ENCODE results near the gene ZDHHC14.
"Not testable (repeated sequence)": the region's sequence is repeated elsewhere in the genome, so short reads cannot be mapped to it uniquely, and the experiment has no call there.

The ZDHHC14 gene

DNA sequence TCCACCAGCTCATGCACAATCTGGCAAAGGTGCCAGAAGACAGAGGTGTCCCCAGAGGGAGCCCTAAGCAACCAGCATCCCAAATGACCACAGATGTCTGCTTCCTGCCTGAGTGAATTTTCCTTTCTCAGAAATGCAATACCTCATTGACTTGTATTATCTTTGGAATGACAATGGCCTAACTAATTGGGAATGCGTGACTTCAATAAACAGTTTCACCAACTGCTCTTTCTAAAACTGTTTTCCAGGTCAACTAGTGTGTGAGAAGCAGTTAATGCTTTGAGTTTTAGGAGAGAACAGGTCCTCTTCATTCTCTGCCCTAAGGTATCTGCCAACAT lies 333.1 kb downstream of the ZDHHC14 start:
- TF ChIP-seq, protein P1, sequence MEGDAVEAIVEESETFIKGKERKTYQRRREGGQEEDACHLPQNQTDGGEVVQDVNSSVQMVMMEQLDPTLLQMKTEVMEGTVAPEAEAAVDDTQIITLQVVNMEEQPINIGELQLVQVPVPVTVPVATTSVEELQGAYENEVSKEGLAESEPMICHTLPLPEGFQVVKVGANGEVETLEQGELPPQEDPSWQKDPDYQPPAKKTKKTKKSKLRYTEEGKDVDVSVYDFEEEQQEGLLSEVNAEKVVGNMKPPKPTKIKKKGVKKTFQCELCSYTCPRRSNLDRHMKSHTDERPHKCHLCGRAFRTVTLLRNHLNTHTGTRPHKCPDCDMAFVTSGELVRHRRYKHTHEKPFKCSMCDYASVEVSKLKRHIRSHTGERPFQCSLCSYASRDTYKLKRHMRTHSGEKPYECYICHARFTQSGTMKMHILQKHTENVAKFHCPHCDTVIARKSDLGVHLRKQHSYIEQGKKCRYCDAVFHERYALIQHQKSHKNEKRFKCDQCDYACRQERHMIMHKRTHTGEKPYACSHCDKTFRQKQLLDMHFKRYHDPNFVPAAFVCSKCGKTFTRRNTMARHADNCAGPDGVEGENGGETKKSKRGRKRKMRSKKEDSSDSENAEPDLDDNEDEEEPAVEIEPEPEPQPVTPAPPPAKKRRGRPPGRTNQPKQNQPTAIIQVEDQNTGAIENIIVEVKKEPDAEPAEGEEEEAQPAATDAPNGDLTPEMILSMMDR (IDR thresholded peaks at IDR 0.05; ENCODE audit: low read depth, low read length) = no peak
- DNase-seq (ENCODE audit: low read depth, low spot score) = peak; percentile 62

DNA sequence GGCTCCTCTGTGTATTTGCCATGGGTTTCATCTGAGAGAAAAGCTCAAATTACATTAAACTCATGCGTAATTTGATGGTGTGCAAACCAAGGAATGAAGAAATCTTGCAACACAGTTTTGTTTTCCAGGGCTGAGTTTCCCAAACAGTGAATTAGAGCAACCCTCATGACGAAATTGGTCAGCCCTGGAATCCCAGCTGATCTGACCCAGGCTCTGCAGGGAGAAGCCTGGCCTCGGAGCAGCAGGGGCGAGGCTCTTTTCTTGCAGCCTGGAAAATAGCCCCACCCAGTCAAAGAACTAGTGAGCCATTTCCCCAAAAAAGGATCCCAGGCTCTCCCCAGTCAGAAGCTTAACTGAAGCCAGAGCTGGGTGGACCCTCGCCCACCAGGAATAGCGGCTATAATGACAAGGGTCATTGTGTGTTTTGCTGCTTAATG lies 334.8 kb downstream of the ZDHHC14 start:
- no peak overlapping the region for H3K4me3 ChIP-seq (ENCODE audit: low read depth, low read length)
- peak; percentile 64 for DNase-seq (ENCODE audit: low read depth, low spot score)
- in situ Hi-C loops (cut with HindIII; ENCODE audit: low sequenced_read_pairs) = no loop called here
- TF ChIP-seq, protein P1 (IDR thresholded peaks at IDR 0.05; ENCODE audit: low read depth, low read length) = no peak

More for the DNA sequence above, 333.1 kb downstream of the ZDHHC14 start:
- H3K4me3 ChIP-seq (ENCODE audit: low read depth, low read length) = no peak overlapping the region
- in situ Hi-C loops (cut with HindIII; ENCODE audit: low sequenced_read_pairs) = no loop called here

DNA sequence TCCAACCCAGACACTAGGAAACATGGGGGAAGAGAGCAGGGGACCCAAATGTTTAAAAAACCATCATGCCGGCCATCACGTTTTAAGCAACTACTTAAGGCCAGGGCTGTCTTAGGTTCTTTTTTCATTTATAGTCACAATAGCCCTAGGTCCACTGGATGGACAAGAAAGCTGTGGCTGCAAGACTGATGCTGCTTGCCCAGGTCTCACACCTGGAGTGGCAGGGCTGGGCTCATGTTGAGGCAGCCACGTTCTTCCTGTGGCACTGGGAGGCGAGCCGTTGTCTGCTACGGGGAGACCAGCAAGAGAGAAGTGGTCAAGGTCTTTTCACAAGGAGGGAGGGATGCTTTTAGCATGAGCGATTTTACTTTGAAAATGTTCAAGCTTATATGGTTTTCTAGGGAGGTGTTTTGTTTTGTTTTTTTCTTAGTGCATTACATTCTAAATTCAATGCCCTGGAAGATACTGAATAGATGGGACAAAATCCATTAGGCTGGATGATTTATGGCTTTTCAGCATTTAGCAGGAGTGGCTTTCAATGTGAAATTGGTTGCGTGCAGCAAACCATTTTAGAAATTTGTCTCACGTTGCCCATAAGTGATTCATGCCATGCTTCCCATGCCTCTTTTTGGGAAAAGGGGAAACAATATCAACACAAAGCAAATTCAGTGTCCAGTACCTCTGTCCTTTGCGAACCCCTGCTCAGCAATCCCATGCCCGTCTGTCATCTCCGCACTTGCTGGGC lies 335.4 kb downstream of the ZDHHC14 start:
- TF ChIP-seq, protein P1 (IDR thresholded peaks at IDR 0.05; ENCODE audit: low read depth, low read length) = no peak
- in situ Hi-C loops (cut with HindIII; ENCODE audit: low sequenced_read_pairs) = no loop called here
- no peak for DNase-seq (ENCODE audit: low read depth, low spot score)
- no peak overlapping the region for H3K4me3 ChIP-seq (ENCODE audit: low read depth, low read length)

DNA sequence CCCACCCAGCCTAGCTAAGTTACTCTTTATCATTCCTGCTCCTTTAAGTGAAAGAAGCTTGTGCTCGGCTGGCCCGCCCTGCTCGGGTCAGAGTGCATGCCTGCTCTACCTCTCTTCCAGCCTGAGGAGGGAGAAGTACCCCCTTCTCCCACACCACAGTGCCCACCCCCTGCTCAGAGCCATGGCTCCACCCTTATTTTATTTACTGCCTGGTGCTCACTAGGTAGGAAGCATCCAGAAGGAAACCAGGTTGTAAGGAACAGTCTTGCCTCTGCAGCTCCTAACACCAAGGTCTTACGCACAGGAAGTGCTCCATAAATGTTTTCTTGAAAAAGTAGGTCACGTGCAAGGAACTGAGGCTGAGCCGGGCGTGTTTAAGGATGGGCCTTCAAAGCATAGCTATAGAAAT lies 336.4 kb downstream of the ZDHHC14 start:
- no peak for DNase-seq (ENCODE audit: low read depth, low spot score)
- H3K4me3 ChIP-seq (ENCODE audit: low read depth, low read length) = no peak overlapping the region
- in situ Hi-C loops (cut with HindIII; ENCODE audit: low sequenced_read_pairs) = no loop called here
- TF ChIP-seq, protein P1 (IDR thresholded peaks at IDR 0.05; ENCODE audit: low read depth, low read length) = no peak

DNA sequence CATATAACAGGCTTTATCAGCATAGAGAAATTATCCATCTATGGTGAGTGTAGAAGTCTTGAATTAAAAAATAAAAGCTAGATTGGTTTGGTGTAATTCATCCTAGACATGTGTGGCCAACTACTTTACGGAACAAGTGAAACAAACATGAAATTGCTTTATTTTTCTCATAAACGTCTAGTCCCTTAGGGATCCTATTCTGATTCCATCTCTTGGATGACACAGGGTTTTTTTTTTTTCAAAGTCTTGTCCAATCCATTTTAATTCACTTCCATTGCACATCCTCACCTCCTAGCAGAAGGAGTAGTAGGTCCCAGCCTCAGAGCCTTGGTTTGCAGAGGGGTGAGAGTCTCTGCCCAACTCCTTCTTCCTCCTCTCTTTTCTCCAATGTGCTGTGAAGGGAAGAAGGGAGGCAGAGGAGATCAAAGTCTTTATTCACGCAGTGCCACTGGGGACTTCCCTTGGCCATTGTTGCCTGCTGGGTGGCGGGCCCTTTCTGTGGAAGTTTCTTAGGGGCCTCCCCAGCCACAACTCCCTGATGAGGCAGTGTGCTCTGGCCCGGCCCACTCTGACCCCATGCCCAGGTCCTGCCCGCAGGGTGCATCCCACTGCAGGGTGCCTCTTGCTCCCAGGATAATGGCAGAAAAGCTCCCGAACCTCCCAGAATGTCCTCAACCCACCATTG lies 337.7 kb downstream of the ZDHHC14 start:
- no peak for DNase-seq (ENCODE audit: low read depth, low spot score)
- in situ Hi-C loops (cut with HindIII; ENCODE audit: low sequenced_read_pairs) = no loop called here
- TF ChIP-seq, protein P1 (IDR thresholded peaks at IDR 0.05; ENCODE audit: low read depth, low read length) = no peak
- no peak overlapping the region for H3K4me3 ChIP-seq (ENCODE audit: low read depth, low read length)

DNA sequence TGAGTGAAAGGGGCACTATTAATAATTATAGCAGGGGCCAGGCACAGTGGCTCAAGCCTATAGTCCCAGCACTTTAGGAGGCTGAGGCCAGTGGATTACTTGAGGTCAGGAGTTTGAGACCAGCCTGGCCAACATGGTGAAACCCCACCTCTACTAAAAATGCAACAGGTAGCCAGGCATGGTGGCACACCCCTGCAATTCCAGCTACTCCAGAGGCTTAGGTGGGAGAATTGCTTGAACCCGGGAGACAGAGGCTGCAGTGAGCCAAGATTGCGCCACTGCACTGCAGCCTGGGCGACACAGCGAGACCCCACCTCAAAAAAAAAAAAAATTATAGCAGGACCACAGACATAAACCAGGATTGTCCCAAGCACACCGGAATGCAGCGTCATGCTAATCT lies 340.0 kb downstream of the ZDHHC14 start:
- in situ Hi-C loops (cut with HindIII; ENCODE audit: low sequenced_read_pairs) = not testable (repeated sequence)

DNA sequence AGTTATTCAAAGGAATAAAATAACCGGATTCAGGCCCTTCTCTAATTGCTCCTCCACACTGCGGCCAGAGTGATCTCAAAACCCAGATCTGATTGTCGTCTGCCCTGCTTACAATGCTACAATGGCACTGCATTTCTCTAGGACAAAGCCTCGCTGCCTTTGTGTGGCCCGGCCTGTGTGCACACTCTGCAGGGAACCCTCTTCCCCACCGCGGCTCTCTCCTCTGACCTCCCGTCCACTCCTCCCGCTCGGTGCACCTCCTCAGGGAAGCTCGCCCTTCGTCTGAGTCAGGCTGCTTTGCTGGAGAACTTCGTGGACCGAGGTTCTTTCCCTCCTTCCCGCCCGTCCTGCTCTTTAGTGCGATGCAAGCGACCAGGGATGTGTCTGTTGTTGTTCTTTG lies 340.4 kb downstream of the ZDHHC14 start:
- TF ChIP-seq, protein P1 (IDR thresholded peaks at IDR 0.05; ENCODE audit: low read depth, low read length) = no peak
- in situ Hi-C loops (cut with HindIII; ENCODE audit: low sequenced_read_pairs) = no loop called here
- no peak for DNase-seq (ENCODE audit: low read depth, low spot score)
- H3K4me3 ChIP-seq (ENCODE audit: low read depth, low read length) = no peak overlapping the region

More for the DNA sequence above, 340.0 kb downstream of the ZDHHC14 start:
- DNase-seq (ENCODE audit: low read depth, low spot score); H3K4me3 ChIP-seq (ENCODE audit: low read depth, low read length): not testable (repeated sequence)

Measured in astrocyte of the spinal cord (primary cell).